ENCODE results near the gene MYO3A.

Gene MYO3A

DNA sequence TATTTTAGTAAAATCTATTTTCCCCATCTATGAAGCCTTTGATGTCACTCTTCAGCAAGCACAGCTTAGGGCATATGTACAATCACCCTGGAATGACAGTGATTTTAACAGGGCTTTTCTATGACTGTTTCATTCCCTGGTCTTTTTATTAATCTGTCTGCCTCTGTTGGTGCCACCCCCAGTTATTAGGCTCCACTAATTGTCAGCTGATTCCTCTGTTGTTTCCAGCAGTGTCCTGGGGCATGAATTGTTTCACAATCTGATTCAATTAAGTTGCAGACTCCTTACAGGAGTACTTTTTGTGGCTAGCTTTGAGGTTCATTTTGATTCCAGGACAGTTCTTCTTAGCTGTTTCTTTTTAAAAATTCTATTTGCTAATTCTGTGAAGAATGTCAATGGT lies 38.6 kb downstream of the MYO3A start:
- in situ Hi-C loops (cut with MboI; ENCODE audit: low pct_unique_long_range_greater_than_20kb, low sequenced_read_pairs, unreplicated experiment) = no loop called here
- DNase-seq (ENCODE audit: low spot score) = no peak
- TF ChIP-seq, protein P1, sequence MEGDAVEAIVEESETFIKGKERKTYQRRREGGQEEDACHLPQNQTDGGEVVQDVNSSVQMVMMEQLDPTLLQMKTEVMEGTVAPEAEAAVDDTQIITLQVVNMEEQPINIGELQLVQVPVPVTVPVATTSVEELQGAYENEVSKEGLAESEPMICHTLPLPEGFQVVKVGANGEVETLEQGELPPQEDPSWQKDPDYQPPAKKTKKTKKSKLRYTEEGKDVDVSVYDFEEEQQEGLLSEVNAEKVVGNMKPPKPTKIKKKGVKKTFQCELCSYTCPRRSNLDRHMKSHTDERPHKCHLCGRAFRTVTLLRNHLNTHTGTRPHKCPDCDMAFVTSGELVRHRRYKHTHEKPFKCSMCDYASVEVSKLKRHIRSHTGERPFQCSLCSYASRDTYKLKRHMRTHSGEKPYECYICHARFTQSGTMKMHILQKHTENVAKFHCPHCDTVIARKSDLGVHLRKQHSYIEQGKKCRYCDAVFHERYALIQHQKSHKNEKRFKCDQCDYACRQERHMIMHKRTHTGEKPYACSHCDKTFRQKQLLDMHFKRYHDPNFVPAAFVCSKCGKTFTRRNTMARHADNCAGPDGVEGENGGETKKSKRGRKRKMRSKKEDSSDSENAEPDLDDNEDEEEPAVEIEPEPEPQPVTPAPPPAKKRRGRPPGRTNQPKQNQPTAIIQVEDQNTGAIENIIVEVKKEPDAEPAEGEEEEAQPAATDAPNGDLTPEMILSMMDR (IDR thresholded peaks at IDR 0.05; ENCODE audit: extremely low read depth, insufficient read depth, missing control alignments) = no peak

GRCh38 chr10:25974897-25975459 lies 40.9 kb downstream of the MYO3A start:
- TF ChIP-seq, protein P1 (IDR thresholded peaks at IDR 0.05; ENCODE audit: extremely low read depth, insufficient read depth, missing control alignments) = no peak
- no peak for DNase-seq (ENCODE audit: low spot score)
- in situ Hi-C loops (cut with MboI; ENCODE audit: low pct_unique_long_range_greater_than_20kb, low sequenced_read_pairs, unreplicated experiment) = no loop called here

GRCh38 chr10:25978771-25979170 lies 44.7 kb downstream of the MYO3A start:
- no peak for DNase-seq (ENCODE audit: low spot score)
- in situ Hi-C loops (cut with MboI; ENCODE audit: low pct_unique_long_range_greater_than_20kb, low sequenced_read_pairs, unreplicated experiment) = no loop called here
- TF ChIP-seq, protein P1 (IDR thresholded peaks at IDR 0.05; ENCODE audit: extremely low read depth, insufficient read depth, missing control alignments) = no peak

GRCh38 chr10:25982107-25982506 lies 48.1 kb downstream of the MYO3A start:
- in situ Hi-C loops (cut with MboI; ENCODE audit: low pct_unique_long_range_greater_than_20kb, low sequenced_read_pairs, unreplicated experiment) = no loop called here
- no peak for DNase-seq (ENCODE audit: low spot score)
- TF ChIP-seq, protein P1 (IDR thresholded peaks at IDR 0.05; ENCODE audit: extremely low read depth, insufficient read depth, missing control alignments) = no peak

DNA sequence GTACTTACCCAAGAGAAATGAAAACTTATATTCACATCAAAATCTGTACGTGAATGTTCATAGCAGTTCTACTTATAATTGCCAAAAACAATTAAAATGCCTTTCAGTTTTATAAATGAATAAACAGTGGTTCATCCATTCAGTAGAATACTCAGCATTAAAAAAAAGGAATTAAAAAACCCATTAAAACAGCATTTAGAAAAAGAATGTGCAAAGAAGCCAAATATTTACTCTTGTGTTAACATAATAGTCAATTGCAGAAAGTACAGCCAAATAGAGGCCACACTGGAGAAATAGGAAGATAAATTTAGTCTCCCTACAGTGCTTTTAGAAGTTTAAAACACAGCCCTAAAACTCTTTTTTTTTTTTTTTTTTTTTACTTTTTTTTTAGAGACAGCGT lies 54.6 kb downstream of the MYO3A start:
- in situ Hi-C loops (cut with MboI; ENCODE audit: low pct_unique_long_range_greater_than_20kb, low sequenced_read_pairs, unreplicated experiment) = no loop called here
- TF ChIP-seq, protein P1 (IDR thresholded peaks at IDR 0.05; ENCODE audit: extremely low read depth, insufficient read depth, missing control alignments) = no peak
- DNase-seq (ENCODE audit: low spot score) = no peak

- in situ Hi-C loops (cut with MboI; ENCODE audit: low pct_unique_long_range_greater_than_20kb, low sequenced_read_pairs, unreplicated experiment) = no loop called here
- DNase-seq (ENCODE audit: low spot score) = no peak
- TF ChIP-seq, protein P1 (IDR thresholded peaks at IDR 0.05; ENCODE audit: extremely low read depth, insufficient read depth, missing control alignments) = no peak
These were observed 55.9 kb downstream of the MYO3A start for GRCh38 chr10:25989951-25990350.
